HG03442 (cell line): Measurements from ENCODE around the gene ABCC6.
"Not testable (repeated sequence)": the region's sequence is repeated elsewhere in the genome, so short reads cannot be mapped to it uniquely, and the experiment has no call there.

Experiments
- ATAC-seq: cut with Tn5 transposase; IDR thresholded peaks from one replicate; pipeline ENCODE4 v1.9.1; 2021; ENCODE audit warnings: mild to moderate bottlenecking, moderate library complexity; ENCODE audit not compliant: unreplicated experiment

ABCC6 gene

GRCh38 chr16:16162591-16162990 lies 60.7 kb downstream of the ABCC6 start:
- no peak for ATAC-seq

- not testable (repeated sequence) for ATAC-seq
Observed at GRCh38 chr16:16161840-16162239, 61.5 kb downstream of the ABCC6 start.

GRCh38 chr16:16161319-16161718 lies 62.0 kb downstream of the ABCC6 start:
- ATAC-seq = no peak

DNA sequence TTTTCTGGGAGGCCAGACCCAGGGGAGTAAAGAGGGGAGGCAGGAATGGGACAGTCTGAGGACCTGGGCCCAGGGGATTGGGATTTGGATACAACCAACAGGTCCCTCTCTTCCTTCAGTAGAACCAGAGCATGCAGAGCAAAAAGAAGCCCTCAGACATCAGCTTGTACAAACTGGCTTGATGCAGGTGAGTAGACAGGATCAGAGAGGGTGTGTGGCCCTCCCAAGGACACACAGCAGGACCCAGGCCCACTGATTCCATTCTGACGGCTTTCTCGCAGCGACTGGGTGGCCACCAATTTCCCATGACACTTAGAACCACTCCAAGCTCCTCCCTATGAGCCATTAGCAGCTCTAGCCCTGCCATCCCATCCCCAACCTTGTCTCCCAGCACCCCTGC lies 63.6 kb downstream of the ABCC6 start:
- no peak for ATAC-seq

DNA sequence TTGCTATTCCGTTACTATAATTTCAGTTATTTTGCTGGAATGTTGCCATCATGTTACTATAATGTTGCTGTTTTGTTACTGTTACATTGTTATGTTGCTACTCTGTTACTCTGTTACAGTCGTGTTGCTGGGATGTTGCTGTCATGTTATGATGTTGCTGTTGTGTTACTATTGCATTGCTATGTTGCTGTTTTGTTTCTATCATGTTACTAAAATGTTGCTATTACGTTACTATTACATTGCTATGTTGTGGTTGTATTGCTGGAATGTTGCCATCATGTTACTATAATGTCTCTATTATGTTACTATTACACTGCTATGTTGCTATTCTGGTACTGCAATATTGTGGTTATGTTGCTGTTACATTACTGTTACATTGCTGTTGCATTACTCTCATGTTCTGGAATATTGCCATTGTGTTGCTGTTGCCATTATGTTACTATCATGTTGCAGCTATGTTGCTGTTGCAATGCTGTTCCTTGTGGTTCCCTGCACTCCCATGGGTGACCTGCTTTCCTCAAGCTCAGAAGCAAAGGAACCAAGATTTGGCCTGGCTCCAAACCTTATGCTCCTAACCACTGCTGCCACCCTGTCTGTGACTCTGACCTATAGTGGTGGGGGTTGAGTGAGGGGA lies 64.4 kb downstream of the ABCC6 start:
- ATAC-seq = no peak

DNA sequence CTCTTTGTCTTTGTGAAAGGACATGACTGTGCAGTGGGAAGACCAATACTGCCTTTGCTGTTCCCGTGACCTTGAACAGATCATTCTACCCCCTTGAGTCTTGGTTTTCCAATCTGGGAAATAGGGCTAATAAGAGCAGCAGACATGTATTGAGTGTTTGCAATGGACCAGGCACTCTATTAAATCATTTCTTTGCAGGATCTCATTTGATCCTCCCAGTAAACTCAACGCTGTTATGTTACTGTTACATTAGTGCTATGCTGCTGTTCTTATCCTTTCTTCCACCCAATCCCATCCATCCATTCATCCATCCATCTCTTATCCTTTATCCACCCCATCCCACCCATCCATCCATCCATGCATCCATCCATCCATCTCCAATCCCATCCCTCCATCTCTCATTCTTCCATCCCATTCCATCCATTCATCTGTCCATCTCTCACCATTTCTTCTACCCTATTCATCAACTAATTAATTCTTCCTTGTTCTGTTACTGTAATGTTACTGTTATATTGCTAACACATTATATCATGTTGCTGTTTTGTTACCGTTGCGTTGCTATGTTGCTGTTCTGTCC lies 65.1 kb downstream of the ABCC6 start:
- no peak for ATAC-seq

DNA sequence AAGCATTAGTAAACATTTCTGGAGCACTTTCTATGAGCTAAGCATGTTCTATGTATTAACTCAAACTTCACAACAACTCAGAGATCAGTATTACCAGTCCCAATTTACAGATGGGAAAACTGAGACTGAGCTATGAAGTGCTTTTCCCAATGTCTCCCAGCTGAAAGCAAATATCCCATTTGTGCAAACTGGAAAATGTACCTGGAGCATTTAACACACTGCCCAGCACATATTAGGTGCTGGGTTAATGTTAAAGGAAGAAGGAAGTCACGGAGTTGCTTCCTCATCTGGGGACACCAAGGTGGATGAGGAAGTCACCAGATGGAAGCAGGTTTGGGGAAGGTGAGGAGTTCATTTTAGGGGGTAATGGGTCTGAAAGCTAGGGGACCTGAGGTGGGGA lies 66.1 kb downstream of the ABCC6 start:
- no peak for ATAC-seq

GRCh38 chr16:16155234-16155633 lies 68.1 kb downstream of the ABCC6 start:
- no peak for ATAC-seq

DNA sequence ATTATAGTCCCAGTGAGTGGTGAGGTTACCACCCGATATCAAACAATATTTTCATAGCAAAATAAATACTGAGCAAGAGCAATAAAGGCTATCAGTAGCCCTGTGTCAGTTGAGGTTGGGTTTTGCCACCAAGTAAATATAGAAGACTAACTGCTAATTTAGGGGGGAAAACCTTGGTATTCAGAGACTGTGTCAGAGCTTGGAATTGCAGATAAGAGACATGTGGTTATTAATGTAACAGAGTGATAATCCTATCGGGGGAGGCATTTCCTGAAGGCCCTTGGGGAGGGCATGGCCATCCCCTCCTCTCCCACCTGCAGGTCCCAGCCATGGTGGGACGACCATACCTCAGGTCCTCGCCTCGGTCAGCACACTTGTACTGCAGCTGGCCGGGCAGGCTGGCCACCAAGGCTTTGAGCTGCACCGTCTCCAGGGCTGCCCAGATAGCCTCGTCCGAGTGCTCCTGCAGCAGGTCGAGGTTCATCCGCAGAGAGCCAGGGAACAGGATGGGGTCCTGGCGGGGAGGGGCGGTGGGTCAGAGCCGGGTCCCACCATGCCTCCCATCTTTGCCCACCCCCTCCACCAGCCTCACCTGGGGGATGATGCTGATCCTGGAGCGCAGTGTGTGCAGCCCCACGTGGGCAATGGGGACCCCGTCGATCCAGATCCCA lies 68.9 kb downstream of the ABCC6 start:
- ATAC-seq = no peak

DNA sequence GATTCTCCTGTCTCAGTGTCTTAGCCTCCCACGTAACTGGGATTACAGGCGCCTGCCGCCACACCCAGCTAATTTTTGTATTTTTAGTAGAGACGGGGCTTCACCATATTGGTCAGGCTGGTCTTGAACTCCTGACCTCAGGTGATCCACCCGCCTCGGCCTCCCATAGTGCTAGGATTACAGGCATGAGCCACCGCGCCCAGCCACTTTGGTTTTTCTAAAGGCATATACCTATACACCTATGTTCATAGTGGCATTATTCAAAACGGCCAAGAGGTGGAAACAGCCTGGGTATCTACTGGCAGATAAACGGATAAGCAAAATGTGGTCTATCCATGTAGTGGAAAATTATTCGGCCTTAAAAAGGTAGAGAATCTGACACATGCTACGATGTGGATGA lies 70.3 kb downstream of the ABCC6 start:
- ATAC-seq = not testable (repeated sequence)

DNA sequence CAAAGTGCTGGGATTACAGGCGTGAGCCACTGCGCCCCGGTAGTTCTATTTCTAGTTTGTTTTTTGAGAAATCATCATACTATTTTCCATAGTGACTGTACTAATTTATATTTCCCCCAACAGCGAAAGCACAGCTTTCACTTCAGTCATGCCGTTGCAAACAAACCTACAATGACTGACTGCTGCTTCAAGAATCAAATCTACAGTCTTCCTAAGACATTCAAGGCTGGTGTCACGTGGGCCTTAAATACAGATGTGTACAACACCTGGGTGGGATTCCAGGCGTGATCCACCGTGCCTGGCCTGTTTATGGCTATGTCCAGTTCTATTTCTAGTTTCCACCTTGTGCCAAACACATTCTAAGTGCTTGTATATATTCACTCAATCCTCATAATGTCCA lies 72.0 kb downstream of the ABCC6 start:
- ATAC-seq = no peak

- ATAC-seq = no peak
Observed at GRCh38 chr16:16150878-16151152, 72.5 kb downstream of the ABCC6 start.

- ATAC-seq = no peak
Observed at GRCh38 chr16:16150117-16150877, 73.0 kb downstream of the ABCC6 start.

DNA sequence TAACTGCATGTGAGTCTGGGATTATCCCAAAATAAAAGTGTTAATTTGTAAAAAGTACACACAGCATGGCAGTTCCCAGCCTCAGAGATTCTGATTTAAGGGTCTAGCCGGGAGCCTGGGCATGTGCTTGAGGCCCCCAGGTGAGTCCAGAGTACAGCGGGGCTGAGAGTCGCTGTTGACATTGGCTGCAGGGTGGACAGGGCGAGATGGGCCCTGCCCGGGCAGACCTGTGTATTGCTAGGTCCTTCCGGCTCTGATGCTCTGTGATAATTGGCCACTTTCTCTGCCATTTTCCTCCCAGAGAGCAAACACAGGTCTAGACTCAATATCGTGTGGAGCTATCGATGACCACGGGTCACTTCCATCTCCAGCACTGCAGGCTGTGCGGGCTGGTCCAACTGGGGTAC lies 73.6 kb downstream of the ABCC6 start:
- ATAC-seq = no peak

GRCh38 chr16:16148755-16149154 lies 74.5 kb downstream of the ABCC6 start:
- ATAC-seq = no peak

- ATAC-seq = not testable (repeated sequence)
Observed at GRCh38 chr16:16148000-16148599, 75.2 kb downstream of the ABCC6 start.

GRCh38 chr16:16147316-16147999 lies 75.8 kb downstream of the ABCC6 start:
- no peak for ATAC-seq

- ATAC-seq = no peak
Observed at GRCh38 chr16:16146380-16147315, 76.6 kb downstream of the ABCC6 start.

GRCh38 chr16:16145286-16145685 lies 78.0 kb downstream of the ABCC6 start:
- ATAC-seq = no peak

- no peak for ATAC-seq
Observed at GRCh38 chr16:16144416-16144815, 78.9 kb downstream of the ABCC6 start.
